Heart right ventricle (tissue), 16 donors: Measurements from ENCODE around the gene SGTA. TPM values are rescaled to one million over a fixed set of nuclear protein-coding genes. Genes with fewer than 3 reads are reported as not detected.
A peak's percentile ranks its signal among the peaks of the same experiment; 100 is the strongest.

Experiments
- ATAC-seq, 8 donors: fragments of 200-7000 bp; cut with Tn5 transposase; one replicate each; pipeline ENCODE4 v1.9.1; 2020; ENCODE audit warnings: mild to moderate bottlenecking in 8 of 8, moderate library complexity in 8 of 8, moderate number of reproducible peaks in 1 of 8
- DNase-seq, 2 donors: peaks; one replicate each; pipeline ENCODE4 v3.0.0-alpha.2; 2020
- H3K27ac ChIP-seq, 10 donors: fragments of 200-600 bp; sonication (generic) in 2 of 10; one replicate each; pipeline versions ENCODE4 v1.5.0 to v1.8.0; 2020 to 2022; ENCODE audit warnings: mild to moderate bottlenecking in 3 of 10
- H3K27me3 ChIP-seq, 7 donors: fragments of 200-600 bp; one replicate each; pipeline ENCODE4 v1.8.0; 2021 to 2022; ENCODE audit warnings: mild to moderate bottlenecking in 2 of 7
- H3K36me3 ChIP-seq, 9 donors: fragments of 200-600 bp; sonication (generic) in 1 of 9; one replicate each; pipeline versions ENCODE4 v1.5.0 to v1.8.0; 2020 to 2022; ENCODE audit warnings: mild to moderate bottlenecking in 2 of 9
- H3K4me1 ChIP-seq, 9 donors: fragments of 200-600 bp; sonication (generic) in 1 of 9; one replicate each; pipeline versions ENCODE4 v1.5.0 to v1.8.0; 2020 to 2022; ENCODE audit warnings: mild to moderate bottlenecking in 4 of 9
- H3K4me3 ChIP-seq, 10 donors: fragments of 200-600 bp; sonication (generic) in 2 of 10; one replicate each; pipeline versions ENCODE4 v1.5.0 to v1.8.0; 2020 to 2022; ENCODE audit warnings: mild to moderate bottlenecking in 7 of 10, moderate library complexity in 2 of 10
- H3K9me3 ChIP-seq, 11 donors: fragments of 200-600 bp in 10 of 11; sonication (generic) in 2 of 11; one replicate each; pipeline versions ENCODE4 v1.5.0 to v1.8.0; 2013 to 2022; ENCODE audit warnings: mild to moderate bottlenecking in 2 of 11, control low read depth in 1 of 11, moderate library complexity in 1 of 11
- CTCF ChIP-seq, 9 donors: fragments of 200-600 bp; sonication (generic) in 2 of 9; IDR thresholded peaks; one replicate each; pipeline versions ENCODE4 v1.5.0 to v1.8.0; 2021 to 2022; ENCODE audit warnings: antibody characterized with exemption in 9 of 9, mild to moderate bottlenecking in 5 of 9, moderate library complexity in 1 of 9
- WGBS, 2 donors: extraction: QIAGEN DNeasy Blood & Tissue Kit; methylation state at CpG; one replicate each; pipeline ENCODE4 v1.1.7; 2013; ENCODE audit warnings: inconsistent platforms in 1 of 2; 5-methylcytosine and 5-hydroxymethylcytosine counted together
- intact Hi-C, 10 donors: fragments of 100-400 bp; cut with DNase I; formaldehyde crosslinking; loops; one replicate each; pipeline versions ENCODE4 v1.11.1 to v1.14.2; 2022
- polyA plus RNA-seq, 2 donors: library from polyadenylated mRNA; stranded (reverse); fragments of 200-250 nt; gene quantifications; one replicate each; pipeline ENCODE4 v1.2.3, GENCODE V29; 2013
- total RNA-seq, 10 donors: library from RNA; stranded (reverse); fragmentation: NEBNext Ultra II Directional in 3 of 10; extraction: Animal tissue kit (Norgen Biotek cat#: 25700) in 3 of 10; gene quantifications; one replicate each; pipeline versions ENCODE4 v1.2.1 to v1.2.4, GENCODE V29; 2021 to 2023
- donor health status: Arrhythmogenic right ventricular cardiomyopathy.
- donor health status: ischemic (EF 13 %, LVEDD 7.1; RV severe dilation, severe dysfunction).
- donor health status: healthy with polysubstance abuse.
- donor health status: DM: no; HTN: yes; CAD: no.
- donor health status: DM: no; HTN: no; CAD: no.
- donor health status: ischemic (EF 25% LVEDD 6.9; RV normal size, moderate dysfunction).
- donor health status: ischemic (EF 25% LVEDD 5.7; RV mildly dilated, moderate dysfunction).
- donor health status: healthy.
- donor health status: DM: yes; HTN: yes; CAD: no.
- donor health status: Ischemic cardiomyopathy.
- donor health status: ischemic (EF 35%, LVEDD 5.7; RV mildly dilated, moderate dysfunction).
- donor health status: nonischemic (EF 11% LVEDD 7.7; RV severe dilation, severe dysfunction).
- donor health status: DM: yes; HTN: yes; CAD: no.
- donor health status: PGD.
- donor health status: ischemic (EF 29% LVEDD 5.4; RV normal size, mild dysfunction).
- donor health status: nonischemic (EF 23%, LVEDD 6.1; RV moderate dilation, normal function).

Gene SGTA
- total and polyA plus RNA-seq, 12 donors, result 52.6 to 102 (median 66.2) TPM

- no peak for TF ChIP-seq CTCF (IDR thresholded peaks at IDR 0.05)
- Histone ChIP-seq H3K4me1 (peaks cover 31 to 85% (median 70%) of the 10 kb centered on the region in 9 donors), H3K27ac (peak overlapping the region; percentile 73 to 92 (median 90)), H3K4me3 (peak overlapping the region in 9 of 10 donors; percentile 12 to 52 (median 42)), H3K36me3 (peaks cover 0 to 25% (median 0%) of the 10 kb centered on the region in 9 donors), H3K27me3 (no peaks in the 10 kb centered on the region), H3K9me3 (no peaks in the 10 kb centered on the region)
- intact Hi-C loops, result no loop called here
- 56 to 63% methylated on average over 29 of the region's 29 CpGs for WGBS, 2 donors
- ATAC-seq, result peak in 7 of 8 donors; percentile 34 to 87 (median 68)
- peak; percentile 54 to 85 for DNase-seq
Measured at GRCh38 chr19:2775556-2776430, 7.3 kb downstream of the SGTA start.

- peak in 4 of 8 donors; percentile 20 to 34 (median 28) for ATAC-seq
- Histone ChIP-seq H3K9me3 (no peaks in the 10 kb centered on the region), H3K27ac (peak overlapping the region; percentile 73 to 92 (median 90)), H3K4me1 (peaks cover 26 to 85% (median 70%) of the 10 kb centered on the region in 9 donors), H3K27me3 (no peaks in the 10 kb centered on the region), H3K4me3 (peak overlapping the region in 9 of 10 donors; percentile 0 to 52 (median 42)), H3K36me3 (peaks cover 0 to 25% (median 0%) of the 10 kb centered on the region in 9 donors)
- no peak for TF ChIP-seq CTCF (IDR thresholded peaks at IDR 0.05)
- DNase-seq, result peak in 1 of 2 donors; percentile 43
- intact Hi-C loops, result no loop called here
- WGBS, 2 donors, result 63 to 73% methylated on average over 24 of the region's 24 CpGs
Measured at GRCh38 chr19:2774953-2775555, 8.0 kb downstream of the SGTA start.

DNA sequence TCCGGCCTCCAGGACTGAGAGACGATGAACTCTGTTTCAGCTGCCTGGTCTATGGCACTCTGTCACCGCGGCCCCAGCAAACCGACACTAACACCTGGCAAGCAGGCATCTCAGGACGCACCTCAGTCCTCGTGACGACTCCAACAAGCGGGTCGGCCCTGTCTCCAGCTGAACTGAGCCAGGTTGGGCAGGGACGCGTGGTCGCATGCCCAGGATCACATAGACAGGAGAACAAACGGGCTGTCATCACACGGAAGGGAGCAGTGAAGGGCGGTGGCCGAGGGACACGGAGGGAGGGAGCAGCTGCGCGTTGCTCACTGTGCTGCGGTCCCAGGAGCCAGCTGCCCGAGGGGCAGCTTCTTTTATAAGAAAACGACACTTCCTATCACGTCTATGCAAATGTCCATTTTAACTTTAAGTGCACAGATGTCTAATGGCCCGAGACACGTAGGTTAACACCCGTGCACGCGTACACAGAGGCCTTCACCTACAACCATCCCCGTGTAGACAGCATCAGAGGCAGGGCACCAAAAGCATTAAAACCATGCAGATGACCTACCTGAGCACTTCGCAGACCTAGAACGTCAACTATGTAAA, 8.9 kb downstream of the SGTA start:
- Histone ChIP-seq H3K36me3 (peaks cover 0 to 19% (median 0%) of the 10 kb centered on the region in 9 donors), H3K9me3 (no peaks in the 10 kb centered on the region), H3K27ac (peak overlapping the region in 8 of 10 donors; percentile 87 to 92 (median 91)), H3K4me1 (peaks cover 26 to 84% (median 65%) of the 10 kb centered on the region in 9 donors), H3K4me3 (peak overlapping the region in 1 of 10 donors; percentile 47), H3K27me3 (no peaks in the 10 kb centered on the region)
- no peak for TF ChIP-seq CTCF (IDR thresholded peaks at IDR 0.05)
- ATAC-seq, result peak in 4 of 8 donors; percentile 34 to 60 (median 40)
- WGBS, 2 donors, result 51 to 66% methylated on average over 32 of the region's 32 CpGs
- intact Hi-C loops, result no loop called here
- DNase-seq, result peak; percentile 46 to 54
